SK-N-SH treated with all-trans-retinoic acid at 6 μM for 48 hours (cell line): Measurements from ENCODE around the gene MCU.

ENCODE experiments used
- ATAC-seq: fragments of 200-7000 bp; cut with Tn5 transposase; 3 replicates; pipeline ENCODE4 v1.9.1; 2020; ENCODE audit warnings: mild to moderate bottlenecking, moderate library complexity
- ARNTL ChIP-seq: fragments of 450-650 bp; formaldehyde crosslinking; IDR thresholded peaks from 2 replicates; pipeline ENCODE4 v1.5.0; 2020; ENCODE audit warnings: low read depth, mild to moderate bottlenecking, moderate library complexity, borderline replicate concordance
- CREB5 ChIP-seq: fragments of 250-450 bp; sonication (Bioruptor Pico); IDR thresholded peaks from 2 replicates; pipeline ENCODE4 v1.5.1; 2020; ENCODE audit warnings: low read depth, mild to moderate bottlenecking, moderate library complexity
- CSDC2 ChIP-seq: fragments of 250-450 bp; sonication (Bioruptor Pico); IDR thresholded peaks from 2 replicates; pipeline ENCODE4 v1.5.0; 2020; ENCODE audit warnings: mild to moderate bottlenecking, moderate library complexity
- ESRRG ChIP-seq: fragments of 250-450 bp; sonication (Bioruptor Pico); IDR thresholded peaks from 2 replicates; pipeline ENCODE4 v1.6.1; 2021; ENCODE audit warnings: mild to moderate bottlenecking
- GLIS3 ChIP-seq: fragments of 250-450 bp; sonication (Bioruptor Pico); IDR thresholded peaks from 2 replicates; pipeline ENCODE4 v1.5.0; 2020; ENCODE audit warnings: mild to moderate bottlenecking, moderate library complexity
- ISL1 ChIP-seq: fragments of 250-450 bp; sonication (Bioruptor Pico); IDR thresholded peaks from 2 replicates; pipeline ENCODE4 v2.1.2; 2022; ENCODE audit warnings: mild to moderate bottlenecking, moderate library complexity
- OSR1 ChIP-seq: fragments of 250-450 bp; sonication (Bioruptor Pico); IDR thresholded peaks from 2 replicates; pipeline ENCODE4 v1.8.0; 2022; ENCODE audit warnings: moderate library complexity, mild to moderate bottlenecking, inconsistent platforms
- PATZ1 ChIP-seq: fragments of 250-450 bp; sonication (Bioruptor Pico); IDR thresholded peaks from 2 replicates; pipeline ENCODE4 v1.8.0; 2020; ENCODE audit warnings: mild to moderate bottlenecking, moderate library complexity, borderline replicate concordance
- PPARA ChIP-seq: fragments of 250-450 bp; sonication (Bioruptor Pico); IDR thresholded peaks from 2 replicates; pipeline ENCODE4 v1.5.0; 2020; ENCODE audit warnings: mild to moderate bottlenecking, borderline replicate concordance
- RARB ChIP-seq: fragments of 250-450 bp; sonication (Bioruptor Pico); IDR thresholded peaks from 2 replicates; pipeline ENCODE4 v1.8.0; 2021; ENCODE audit warnings: mild to moderate bottlenecking, moderate library complexity
- SNAI2 ChIP-seq: fragments of 250-450 bp; sonication (Bioruptor Pico); IDR thresholded peaks from 2 replicates; pipeline ENCODE4 v1.5.0; 2020; ENCODE audit warnings: mild to moderate bottlenecking, moderate library complexity
- TCF4 ChIP-seq: fragments of 250-450 bp; sonication (Bioruptor Pico); IDR thresholded peaks from 2 replicates; pipeline ENCODE4 v1.8.0; 2021; ENCODE audit warnings: mild to moderate bottlenecking, moderate library complexity, borderline replicate concordance
- TOX ChIP-seq: fragments of 250-450 bp; sonication (Bioruptor Pico); IDR thresholded peaks from 2 replicates; pipeline ENCODE4 v1.8.0; 2021; ENCODE audit warnings: mild to moderate bottlenecking, moderate library complexity, borderline replicate concordance
- TSHZ2 ChIP-seq: fragments of 250-450 bp; sonication (Bioruptor Pico); IDR thresholded peaks from 2 replicates; pipeline ENCODE4 v1.5.0; 2020; ENCODE audit warnings: mild to moderate bottlenecking, moderate library complexity
- ZC3H10 ChIP-seq: fragments of 250-450 bp; sonication (Bioruptor Pico); IDR thresholded peaks from 2 replicates; pipeline ENCODE4 v1.5.1; 2021; ENCODE audit warnings: mild to moderate bottlenecking, moderate library complexity
- ZFP3 ChIP-seq: fragments of 250-450 bp; sonication (Bioruptor Pico); IDR thresholded peaks from 2 replicates; pipeline ENCODE4 v1.5.0; 2020; ENCODE audit warnings: mild to moderate bottlenecking, moderate library complexity
- ZFP30 ChIP-seq: fragments of 450-650 bp; formaldehyde crosslinking; IDR thresholded peaks from 2 replicates; pipeline ENCODE4 v1.5.0; 2022; ENCODE audit warnings: mild to moderate bottlenecking, moderate library complexity
- ZNF565 ChIP-seq: fragments of 450-650 bp; formaldehyde crosslinking; conservative IDR thresholded peaks from 2 replicates; pipeline ENCODE4 v1.5.0; 2020; ENCODE audit warnings: low read depth, mild to moderate bottlenecking, moderate library complexity
- ZNF8 ChIP-seq: fragments of 450-650 bp; formaldehyde crosslinking; IDR thresholded peaks from 2 replicates; pipeline ENCODE4 v1.5.0; 2020; ENCODE audit warnings: mild to moderate bottlenecking, moderate library complexity
- TF ChIP-seq, protein P1 (sequence below): fragments of 250-450 bp; sonication (Bioruptor Pico); IDR thresholded peaks from 2 replicates; pipeline ENCODE4 v1.5.1; 2021; ENCODE audit warnings: mild to moderate bottlenecking, moderate library complexity
- TF ChIP-seq, protein P2 (sequence below): fragments of 250-450 bp; sonication (Bioruptor Pico); IDR thresholded peaks from 2 replicates; pipeline ENCODE4 v1.8.0; 2021; ENCODE audit warnings: low read depth, mild to moderate bottlenecking, moderate library complexity, borderline replicate concordance

Gene MCU

GRCh38 chr10:72846238-72846637 is 154.3 kb downstream of the MCU start:
- no peak for TF ChIP-seq ZNF565
- TF ChIP-seq CSDC2 (CRISPR knock-in tag) = no peak
- TF ChIP-seq PPARA = no peak
- TF ChIP-seq, protein P1, sequence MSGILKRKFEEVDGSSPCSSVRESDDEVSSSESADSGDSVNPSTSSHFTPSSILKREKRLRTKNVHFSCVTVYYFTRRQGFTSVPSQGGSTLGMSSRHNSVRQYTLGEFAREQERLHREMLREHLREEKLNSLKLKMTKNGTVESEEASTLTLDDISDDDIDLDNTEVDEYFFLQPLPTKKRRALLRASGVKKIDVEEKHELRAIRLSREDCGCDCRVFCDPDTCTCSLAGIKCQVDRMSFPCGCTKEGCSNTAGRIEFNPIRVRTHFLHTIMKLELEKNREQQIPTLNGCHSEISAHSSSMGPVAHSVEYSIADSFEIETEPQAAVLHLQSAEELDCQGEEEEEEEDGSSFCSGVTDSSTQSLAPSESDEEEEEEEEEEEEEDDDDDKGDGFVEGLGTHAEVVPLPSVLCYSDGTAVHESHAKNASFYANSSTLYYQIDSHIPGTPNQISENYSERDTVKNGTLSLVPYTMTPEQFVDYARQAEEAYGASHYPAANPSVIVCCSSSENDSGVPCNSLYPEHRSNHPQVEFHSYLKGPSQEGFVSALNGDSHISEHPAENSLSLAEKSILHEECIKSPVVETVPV (CRISPR knock-in tag) = no peak
- TF ChIP-seq OSR1 (CRISPR knock-in tag) = no peak
- TF ChIP-seq ZFP30 = no peak
- no peak for TF ChIP-seq ZC3H10 (CRISPR knock-in tag)
- no peak for TF ChIP-seq ESRRG (CRISPR knock-in tag)
- no peak for TF ChIP-seq ZFP3 (CRISPR knock-in tag)
- peak; percentile 60; the same call in 2 of the 3 replicates for ATAC-seq

GRCh38 chr10:72847681-72848080 is 155.7 kb downstream of the MCU start:
- TF ChIP-seq, protein P2, sequence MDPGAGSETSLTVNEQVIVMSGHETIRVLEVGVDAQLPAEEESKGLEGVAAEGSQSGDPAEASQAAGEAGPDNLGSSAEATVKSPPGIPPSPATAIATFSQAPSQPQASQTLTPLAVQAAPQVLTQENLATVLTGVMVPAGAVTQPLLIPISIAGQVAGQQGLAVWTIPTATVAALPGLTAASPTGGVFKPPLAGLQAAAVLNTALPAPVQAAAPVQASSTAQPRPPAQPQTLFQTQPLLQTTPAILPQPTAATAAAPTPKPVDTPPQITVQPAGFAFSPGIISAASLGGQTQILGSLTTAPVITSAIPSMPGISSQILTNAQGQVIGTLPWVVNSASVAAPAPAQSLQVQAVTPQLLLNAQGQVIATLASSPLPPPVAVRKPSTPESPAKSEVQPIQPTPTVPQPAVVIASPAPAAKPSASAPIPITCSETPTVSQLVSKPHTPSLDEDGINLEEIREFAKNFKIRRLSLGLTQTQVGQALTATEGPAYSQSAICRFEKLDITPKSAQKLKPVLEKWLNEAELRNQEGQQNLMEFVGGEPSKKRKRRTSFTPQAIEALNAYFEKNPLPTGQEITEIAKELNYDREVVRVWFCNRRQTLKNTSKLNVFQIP (CRISPR knock-in tag) = no peak
- TF ChIP-seq CSDC2 (CRISPR knock-in tag) (no peak), ISL1 (no peak), OSR1 (CRISPR knock-in tag) (no peak), CREB5 (CRISPR knock-in tag) (no peak), TCF4 (CRISPR knock-in tag) (no peak), ARNTL (CRISPR knock-in tag) (no peak), TOX (CRISPR knock-in tag) (no peak), ZFP3 (CRISPR knock-in tag) (no peak), ZNF8 (CRISPR knock-in tag) (no peak), GLIS3 (CRISPR knock-in tag) (no peak), SNAI2 (CRISPR knock-in tag) (no peak)
- ATAC-seq = no peak

DNA sequence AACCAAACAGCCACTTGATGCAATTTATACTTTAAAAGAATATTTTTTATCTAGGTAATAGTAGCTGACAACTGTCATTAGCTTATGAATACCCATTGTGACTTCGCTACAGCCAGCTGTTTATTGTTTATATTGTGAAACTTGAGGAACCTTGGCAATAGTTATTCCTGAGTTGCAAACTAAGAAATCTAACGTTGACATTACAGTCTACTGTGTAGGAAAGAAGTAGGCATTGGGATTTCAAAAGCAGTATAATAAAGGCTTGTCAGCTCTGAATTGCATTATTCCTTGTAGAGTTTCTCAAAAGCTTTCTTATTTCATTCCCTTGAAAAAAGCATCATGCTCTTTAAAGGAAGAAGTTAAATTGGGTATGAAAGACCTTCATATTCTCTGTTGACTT is 158.9 kb downstream of the MCU start:
- TF ChIP-seq, protein P1 (CRISPR knock-in tag) = no peak
- TF ChIP-seq PPARA (no peak), ZFP3 (CRISPR knock-in tag) (no peak), SNAI2 (CRISPR knock-in tag) (no peak), ESRRG (CRISPR knock-in tag) (no peak), ISL1 (no peak), CSDC2 (CRISPR knock-in tag) (no peak), OSR1 (CRISPR knock-in tag) (no peak), RARB (CRISPR knock-in tag) (no peak), ZNF565 (no peak), TSHZ2 (CRISPR knock-in tag) (no peak), PATZ1 (CRISPR knock-in tag) (no peak), ZC3H10 (CRISPR knock-in tag) (no peak), CREB5 (CRISPR knock-in tag) (no peak), ARNTL (CRISPR knock-in tag) (no peak), ZFP30 (no peak), GLIS3 (CRISPR knock-in tag) (no peak)
- ATAC-seq = no peak
